ENCODE measurements around the gene BST2. TPM values are rescaled to one million over a fixed set of nuclear protein-coding genes. Genes with fewer than 3 reads are reported as not detected.

BST2 gene, protein sequence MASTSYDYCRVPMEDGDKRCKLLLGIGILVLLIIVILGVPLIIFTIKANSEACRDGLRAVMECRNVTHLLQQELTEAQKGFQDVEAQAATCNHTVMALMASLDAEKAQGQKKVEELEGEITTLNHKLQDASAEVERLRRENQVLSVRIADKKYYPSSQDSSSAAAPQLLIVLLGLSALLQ
- 1.9 and 4.0 TPM in 2 replicates for total RNA-seq

DNA sequence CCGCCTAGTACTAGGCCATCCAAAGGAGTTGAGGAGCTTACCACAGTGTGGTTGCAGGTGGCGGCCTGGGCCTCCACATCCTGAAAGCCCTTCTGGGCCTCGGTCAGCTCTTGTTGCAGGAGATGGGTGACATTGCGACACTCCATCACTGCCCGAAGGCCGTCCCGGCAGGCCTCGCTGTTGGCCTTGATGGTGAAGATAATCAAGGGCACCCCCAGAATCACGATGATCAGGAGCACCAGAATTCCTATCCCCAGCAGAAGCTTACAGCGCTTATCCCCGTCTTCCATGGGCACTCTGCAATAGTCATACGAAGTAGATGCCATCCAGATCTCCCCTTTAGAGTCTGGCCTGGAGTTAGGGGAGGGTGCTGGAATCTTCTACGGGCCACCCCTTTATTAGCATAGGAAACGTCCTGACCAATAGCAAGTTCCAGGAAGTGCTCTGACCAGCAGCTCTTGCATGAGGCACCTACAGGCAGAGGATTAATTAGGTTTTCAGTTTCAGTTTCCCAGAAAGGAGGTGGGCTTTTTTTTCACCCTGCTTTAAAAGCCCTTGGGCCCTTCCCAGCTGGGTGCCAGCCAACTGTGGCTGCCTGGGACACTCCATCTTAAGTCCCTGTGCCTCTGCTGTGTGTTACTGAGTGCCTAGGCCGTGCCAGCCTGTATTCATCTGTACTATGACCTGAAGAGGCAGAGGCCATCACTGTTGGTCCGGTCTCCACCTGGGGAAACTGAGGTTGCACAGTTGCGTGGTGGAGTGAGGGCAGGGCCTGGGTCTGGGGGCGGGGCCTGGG, at the start of gene BST2:
TSS of gene BST2 (minus strand) at position 381 of the 796 bp plus-strand sequence. CDS start at position 326, 55 bp downstream.
- peak in 1 of 2 donors; percentile 34 for DNase-seq (ENCODE audit: low read depth in 2 of 2)

DNA sequence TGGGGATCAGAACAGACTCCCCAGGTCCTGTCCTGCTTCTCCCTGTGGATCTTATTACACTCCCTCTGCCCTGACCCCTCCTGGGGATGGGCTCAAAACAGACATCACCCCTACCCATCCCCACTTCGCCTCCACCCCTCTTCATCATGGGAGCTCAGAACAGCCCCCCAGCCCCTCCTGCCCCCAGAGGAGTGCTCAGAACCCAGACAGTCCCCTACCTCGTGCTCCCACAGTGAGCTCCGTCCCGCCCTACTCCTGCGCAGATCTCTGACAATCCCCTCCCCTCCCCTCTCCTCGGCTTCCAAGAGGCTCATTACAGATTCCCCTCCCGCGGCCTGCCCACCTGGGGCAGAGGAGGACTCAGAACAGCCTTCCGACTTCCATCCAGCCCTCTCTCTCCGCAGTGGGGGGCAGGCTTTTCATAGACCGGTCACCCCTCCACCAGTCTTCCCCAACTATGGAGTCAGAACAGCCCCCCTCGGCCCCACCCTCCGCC, 49.2 kb upstream of the BST2 start:
- no peak for DNase-seq (ENCODE audit: low read depth in 2 of 2)

DNA sequence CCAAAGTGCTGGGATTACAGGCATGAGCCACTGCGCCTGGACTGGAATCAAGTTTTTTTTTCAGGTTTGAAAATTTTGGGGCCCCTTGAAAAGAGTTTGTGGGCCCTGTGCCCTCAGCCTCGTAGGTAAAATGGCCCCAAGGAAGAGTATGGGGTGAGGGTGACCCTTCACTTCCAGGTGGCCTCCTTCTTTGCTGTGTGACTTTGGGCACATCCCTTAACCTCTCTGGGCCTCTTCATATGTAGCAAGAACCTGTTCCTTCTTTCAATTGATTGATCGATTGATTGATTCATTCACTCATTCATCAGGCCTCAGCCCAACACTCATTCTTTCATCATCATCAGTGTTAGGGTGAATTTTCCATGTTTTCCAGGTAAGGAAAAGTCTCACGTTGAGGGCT, 46.4 kb upstream of the BST2 start:
- DNase-seq (ENCODE audit: low read depth in 2 of 2) = no peak

DNA sequence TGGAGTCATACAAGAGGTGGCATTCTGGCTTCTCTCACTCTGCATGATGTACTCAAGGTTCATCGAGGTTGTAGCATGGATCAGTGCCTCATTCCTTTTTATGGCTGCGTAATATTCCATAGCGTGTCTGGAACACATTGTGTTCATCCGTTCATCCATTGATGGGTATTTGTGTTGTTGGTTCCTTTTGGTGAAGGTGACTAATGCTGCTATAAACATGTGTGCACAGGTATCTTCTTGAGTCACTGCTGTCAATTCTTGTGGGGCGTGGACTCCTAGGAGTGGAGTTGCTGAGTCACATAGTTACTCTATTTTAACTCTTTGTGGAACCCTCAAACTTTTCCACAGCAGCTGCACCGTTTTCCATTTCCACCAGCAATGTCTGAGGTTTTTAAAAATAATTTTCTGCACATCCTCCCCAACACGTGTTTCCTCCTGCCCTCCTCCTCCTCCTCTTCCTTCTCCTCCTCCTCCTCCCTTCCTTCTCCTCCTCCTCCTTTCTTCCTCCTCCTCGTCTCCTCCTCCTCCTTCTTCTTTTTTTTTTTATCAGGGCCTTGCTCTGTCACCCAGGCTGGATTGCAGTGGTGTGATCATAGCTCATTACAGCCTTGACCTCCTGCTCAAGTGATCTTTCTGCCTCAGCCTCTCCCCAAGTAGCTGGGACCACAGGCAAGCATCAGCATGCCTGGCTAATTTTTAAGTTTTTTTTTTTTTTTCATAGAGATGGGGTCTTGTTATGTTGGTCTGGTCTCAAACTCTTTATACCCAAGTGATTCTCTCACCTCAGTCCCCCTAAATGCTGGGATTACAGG, 45.0 kb upstream of the BST2 start:
- DNase-seq (ENCODE audit: low read depth in 2 of 2) = no peak

DNA sequence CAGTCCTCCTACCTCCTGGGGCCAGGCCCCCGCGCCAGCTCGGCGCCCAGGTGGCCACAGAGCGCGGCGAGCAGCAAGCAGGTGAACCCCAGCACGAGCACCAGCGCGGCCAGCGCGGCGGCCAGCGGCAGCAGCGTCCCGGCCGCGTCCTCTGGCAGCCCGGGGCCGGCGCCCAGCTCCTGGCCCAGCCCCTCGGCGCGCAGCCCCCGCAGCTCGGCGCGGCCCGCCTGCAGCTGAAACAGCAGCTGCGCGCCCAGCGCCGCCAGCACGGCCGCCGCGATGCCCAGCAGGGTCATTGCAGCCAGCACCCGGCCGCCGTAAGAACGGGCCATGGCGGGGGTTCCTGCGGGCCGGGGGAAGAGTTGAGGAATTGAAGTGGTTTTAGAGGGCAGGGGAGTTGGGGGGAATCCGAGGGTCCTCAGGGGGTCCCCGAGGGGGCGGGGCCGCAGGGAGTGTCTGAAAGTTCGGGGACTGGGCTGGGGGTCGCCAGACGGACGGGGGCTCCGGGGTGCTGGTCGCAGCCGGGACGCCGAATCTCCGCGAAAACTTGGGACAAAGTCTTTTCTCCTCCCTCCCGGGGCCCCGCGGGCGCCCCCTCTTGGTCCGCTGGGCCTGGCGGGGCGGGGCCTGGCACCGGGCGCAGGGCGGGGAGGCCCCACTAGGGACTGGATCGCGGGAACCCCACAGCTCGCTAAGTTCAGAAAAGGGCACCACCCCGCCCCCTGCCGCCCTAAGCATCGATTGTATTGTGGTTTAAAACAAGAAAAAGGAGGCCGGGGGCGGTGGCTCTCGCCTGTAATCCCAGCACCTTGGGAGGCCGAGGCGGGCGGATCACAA, 42.9 kb upstream of the BST2 start, which contains the start of gene TMEM221:
TSS of gene TMEM221 (minus strand) at position 538 of the 837 bp plus-strand sequence. CDS start at position 332, 206 bp downstream.
- peak in 1 of 2 donors; percentile 19 for DNase-seq (ENCODE audit: low read depth in 2 of 2)

DNA sequence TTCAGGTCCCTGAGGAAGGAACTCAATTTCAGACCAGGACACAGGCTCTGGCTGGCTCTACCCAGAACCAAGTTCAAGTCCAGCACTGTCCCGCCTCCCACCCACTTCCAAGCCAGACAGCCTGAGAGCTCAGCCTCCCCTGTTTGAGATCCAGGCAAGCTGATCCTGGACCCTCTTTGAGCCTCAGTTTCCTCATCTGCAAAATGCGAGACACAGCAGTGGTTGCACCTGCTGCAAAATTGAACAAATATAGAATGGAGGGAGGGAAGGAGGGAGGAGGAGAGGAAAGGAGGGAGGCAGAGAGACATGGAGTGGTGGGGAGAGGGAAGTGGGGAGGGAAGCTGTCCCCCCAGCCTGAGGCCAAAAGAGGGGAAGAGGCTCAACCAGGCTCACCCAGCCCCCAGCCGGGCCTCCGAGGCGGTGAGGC, 42.3 kb upstream of the BST2 start:
- DNase-seq (ENCODE audit: low read depth in 2 of 2) = no peak

DNA sequence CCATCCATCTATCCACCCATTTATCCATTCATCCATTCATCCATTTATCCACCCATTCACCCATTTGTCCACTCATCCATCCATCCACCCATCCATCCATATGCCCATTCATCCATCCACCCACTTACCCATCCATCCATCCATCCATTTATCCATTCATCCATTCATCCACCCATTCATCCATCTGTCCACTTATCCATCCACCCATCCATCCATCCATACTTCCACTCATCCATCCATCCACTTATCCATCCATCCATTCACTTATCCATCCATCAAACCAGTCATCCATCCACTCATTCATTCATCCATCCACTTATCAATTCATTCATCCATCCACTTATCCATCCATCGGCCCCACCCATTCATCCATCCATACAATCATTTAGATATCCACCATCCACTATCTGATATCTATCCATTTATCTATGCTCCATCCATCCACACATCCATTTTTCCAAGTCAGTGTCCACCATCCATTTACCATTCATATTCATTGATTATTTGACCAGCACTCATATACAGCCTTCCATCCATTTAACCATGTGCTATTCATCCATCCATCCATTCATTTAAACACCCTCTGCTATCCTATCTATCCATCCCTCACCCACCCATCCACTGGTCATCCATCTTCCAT, 40.2 kb upstream of the BST2 start:
- no peak for DNase-seq (ENCODE audit: low read depth in 2 of 2)

DNA sequence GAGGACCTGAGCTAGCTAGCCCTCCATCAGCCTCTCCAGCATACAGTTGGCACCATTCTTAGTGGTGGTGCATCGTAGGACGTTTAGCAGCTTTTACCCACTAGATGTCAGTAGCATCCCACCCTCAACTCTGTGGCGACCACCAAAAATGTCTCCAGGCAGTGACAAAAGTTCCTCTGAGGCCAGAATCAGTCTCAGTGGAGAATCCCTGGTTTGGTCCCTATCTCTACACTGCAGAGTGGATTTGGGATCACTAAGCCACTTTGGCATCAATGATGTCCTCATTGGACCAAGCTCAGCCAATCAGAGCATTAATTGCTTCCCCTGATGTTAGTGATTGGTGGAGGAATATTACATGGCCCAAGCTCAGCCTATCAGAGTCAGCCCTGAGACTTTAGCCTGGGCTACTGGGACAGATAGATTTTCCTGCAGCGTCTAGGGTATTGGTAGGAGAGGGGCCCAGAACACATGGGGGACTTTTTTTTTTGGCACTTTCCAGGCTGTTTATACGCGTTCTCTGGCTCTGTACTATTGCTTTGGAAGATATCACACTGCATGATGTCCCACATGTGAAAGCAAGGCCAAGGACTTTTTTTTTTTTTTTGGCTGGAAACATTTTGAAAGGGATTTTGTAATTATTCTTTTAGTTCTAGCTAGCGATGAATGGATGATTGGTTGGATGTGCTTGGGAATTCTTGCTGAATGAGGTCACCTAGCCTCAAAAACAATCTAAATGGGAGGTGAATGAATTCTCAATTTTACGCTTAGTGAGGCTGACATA, 36.0 kb upstream of the BST2 start:
- DNase-seq (ENCODE audit: low read depth in 2 of 2) = peak in 1 of 2 donors; percentile 29

DNA sequence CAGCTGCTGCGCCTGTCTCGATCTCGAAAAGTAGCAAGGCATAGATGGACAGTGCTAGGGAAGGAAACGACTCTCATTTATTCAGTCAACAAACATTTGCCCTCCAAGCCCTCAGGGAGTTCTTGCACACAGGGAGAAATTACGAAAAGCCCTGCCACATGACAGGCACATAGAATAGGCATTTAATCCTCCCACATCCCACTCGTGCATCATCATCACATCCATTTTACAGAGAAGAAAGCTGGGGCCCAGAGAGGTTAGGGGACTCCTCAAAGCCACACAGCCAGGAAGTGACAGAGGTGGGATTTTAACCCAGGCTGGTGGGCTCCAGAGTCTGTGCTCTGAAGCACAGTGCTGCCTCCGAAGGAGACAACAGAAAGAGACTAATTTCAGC, 31.4 kb upstream of the BST2 start:
- DNase-seq (ENCODE audit: low read depth in 2 of 2) = no peak

DNA sequence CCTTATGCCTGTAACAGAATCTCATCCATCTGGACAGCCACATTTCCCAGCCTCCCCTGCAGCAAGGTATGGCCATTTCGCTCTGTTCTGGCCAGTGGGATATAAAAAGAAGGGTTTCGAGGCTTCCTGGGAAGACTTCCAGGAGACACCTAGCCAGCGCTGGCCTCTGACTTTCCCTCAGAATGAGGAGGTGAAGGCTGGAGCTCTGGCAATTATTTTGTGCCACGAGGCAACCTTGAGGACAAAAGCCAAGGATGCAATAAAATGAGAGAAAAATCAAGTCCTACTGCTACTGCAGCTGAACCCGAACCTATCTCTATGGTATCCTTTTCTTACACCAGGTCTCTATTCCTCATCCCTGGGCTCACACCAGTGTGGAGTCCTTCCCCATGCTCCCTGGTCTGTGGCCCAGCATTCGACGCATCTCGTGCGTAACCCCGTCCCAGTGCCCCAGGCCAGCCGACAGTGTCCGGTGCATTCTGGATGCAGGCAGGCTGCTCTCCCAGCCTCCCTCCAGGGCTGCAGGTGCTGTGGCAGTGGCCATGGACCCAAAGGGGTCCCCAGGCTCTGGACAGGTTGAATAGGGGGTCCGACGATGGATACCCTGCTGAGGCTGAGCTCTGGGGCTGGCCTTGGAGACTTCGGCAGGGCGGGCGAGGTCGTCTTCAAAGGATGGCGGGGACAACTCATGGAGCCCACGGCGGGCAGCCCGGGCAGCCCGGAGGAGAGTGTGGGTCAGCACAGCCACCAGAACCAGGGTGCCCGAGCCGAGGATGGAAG, 30.9 kb upstream of the BST2 start:
- no peak for DNase-seq (ENCODE audit: low read depth in 2 of 2)

DNA sequence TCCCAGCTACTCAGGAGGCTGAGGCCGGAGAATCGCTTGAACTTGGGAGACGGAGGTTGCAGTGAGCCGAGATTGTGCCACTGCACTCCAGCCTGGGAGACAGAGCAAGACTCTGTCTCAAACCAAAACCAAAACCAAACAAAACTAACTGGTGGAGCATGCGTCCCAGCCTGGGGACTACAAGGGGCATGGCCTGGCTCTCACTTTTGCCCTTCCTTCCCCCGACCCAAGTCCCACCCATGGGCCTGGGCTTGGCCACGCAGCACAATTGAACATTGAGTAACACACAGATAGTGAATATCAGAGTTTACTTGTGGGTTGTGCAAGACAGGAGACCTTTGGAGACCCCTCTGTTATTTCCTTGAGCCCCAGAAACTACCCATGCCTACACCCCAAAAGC, 29.8 kb upstream of the BST2 start:
- no peak for DNase-seq (ENCODE audit: low read depth in 2 of 2)

DNA sequence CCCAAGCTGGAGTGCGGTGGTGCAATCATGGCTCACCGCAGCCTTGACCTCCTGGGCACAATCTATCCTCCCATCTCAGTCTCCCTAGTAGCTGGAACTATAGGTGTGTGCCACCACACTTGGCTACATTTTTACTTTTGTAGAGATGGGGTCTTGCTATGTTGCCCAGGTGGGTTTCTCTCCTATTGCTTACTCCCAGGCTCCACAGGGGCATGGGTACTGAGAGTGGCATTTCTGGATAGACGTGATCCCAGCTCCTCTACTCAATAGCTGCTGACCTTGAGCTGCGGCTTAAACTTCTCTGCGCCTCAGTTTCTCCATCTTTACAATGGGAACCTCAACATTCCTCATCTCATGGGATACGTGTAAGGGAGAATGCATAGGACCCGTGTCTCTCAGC, 26.0 kb upstream of the BST2 start:
- DNase-seq (ENCODE audit: low read depth in 2 of 2) = no peak

DNA sequence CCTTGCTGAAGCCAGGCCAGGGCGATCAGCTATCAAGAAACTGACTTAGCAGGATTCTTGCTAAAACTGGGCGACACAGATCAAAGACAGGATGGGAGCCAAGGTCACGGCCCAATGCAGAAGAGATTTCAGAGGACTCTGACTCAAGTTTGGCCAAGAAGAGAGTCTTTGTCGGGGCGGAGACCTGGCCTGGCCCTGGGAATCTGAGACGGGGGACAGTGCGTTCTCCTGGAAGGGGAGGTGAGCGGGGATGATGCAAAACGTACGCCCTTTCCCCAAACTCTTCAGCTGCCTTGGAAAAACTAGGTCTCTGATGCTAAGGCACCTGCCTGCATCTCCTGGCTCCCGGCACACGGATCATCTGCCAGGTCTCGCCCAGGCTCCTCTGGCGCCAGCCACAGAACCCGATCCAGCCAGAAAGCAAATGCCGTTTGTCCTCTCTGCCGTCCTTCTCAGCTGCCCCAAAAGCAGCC, 24.2 kb upstream of the BST2 start:
- no peak for DNase-seq (ENCODE audit: low read depth in 2 of 2)

DNA sequence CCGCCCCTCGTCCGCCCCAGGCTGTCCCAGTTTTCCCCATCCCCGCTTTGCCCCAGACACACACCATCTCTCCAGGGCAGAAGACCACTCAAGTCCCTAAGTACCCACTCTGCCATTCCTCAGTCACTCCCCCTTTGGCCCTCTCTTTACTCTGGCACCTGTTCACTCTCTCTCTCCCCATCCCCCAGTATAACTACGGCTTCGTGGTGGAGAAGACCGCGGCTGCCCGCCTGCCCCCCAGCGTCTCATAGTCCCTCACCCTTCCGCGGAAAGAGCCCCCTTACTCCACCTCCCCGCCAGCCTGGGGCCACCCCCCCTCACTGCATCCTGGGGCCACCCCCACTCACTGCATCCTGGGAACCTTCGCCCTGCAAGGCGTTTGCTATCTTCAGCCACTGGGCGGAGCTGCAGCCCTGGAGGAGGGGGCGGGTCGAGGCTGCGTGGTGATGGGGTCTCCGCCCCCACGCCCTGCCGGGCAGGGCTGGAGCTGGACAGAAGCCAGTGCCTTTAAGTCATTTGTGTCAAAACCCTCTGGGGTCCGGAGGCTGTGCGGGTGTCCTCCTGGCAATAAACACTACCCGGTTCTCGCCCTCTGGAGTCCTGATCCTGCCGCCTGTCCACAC, 19.4 kb upstream of the BST2 start:
- DNase-seq (ENCODE audit: low read depth in 2 of 2) = peak in 1 of 2 donors; percentile 30

DNA sequence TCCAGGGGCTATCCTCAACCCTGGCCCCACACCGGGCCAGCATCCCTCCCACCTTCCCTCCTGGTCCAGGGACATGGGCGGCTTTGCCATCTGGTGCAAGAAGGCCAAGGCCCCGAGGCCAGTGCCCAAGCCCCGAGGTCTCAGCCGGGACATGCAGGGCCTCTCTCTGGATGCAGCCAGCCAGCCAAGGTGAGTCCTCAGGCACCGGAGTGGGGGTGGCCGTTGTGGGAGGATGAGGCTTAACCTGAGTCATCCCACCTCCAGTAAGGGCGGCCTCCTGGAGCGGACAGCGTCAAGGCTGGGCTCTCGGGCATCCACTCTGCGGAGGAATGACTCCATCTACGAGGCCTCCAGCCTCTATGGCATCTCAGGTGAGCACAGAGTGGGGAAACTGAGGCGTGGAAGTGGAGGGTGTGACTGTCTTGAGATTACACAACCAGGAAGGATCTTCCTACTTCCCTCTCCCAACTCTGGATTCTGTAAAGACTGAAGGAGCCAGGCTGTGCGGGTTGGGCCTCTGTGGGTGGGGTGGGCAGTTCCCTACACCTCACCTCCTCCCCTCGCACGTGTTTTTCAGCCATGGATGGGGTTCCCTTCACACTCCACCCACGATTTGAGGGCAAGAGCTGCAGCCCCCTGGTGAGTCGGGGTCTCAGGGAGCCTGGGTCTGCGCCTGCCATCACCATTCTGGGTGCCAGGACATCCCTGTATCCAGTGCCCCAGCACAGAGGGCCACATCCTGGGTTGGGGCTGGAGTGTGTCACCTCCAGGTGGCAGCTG, 18.2 kb upstream of the BST2 start:
- DNase-seq (ENCODE audit: low read depth in 2 of 2) = no peak

DNA sequence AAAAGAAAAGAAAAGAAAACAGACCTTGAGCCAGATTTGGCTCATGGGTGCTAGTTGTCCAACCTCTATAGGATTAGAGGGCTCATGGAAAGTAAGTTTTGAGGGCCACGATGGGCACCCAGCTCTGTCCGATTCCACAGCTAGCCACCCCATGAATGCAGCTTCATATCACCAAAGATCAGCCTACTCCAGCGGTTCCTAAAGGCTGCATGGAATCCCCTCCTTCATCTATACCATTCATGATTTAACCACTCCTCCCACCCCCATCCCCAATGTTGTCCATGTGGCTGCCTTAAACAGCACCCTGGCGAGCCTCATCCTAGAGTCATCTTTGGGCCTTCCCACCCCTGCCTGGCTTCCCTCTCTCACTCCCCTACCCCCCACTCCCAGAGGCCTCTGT, 16.5 kb upstream of the BST2 start:
- no peak for DNase-seq (ENCODE audit: low read depth in 2 of 2)

DNA sequence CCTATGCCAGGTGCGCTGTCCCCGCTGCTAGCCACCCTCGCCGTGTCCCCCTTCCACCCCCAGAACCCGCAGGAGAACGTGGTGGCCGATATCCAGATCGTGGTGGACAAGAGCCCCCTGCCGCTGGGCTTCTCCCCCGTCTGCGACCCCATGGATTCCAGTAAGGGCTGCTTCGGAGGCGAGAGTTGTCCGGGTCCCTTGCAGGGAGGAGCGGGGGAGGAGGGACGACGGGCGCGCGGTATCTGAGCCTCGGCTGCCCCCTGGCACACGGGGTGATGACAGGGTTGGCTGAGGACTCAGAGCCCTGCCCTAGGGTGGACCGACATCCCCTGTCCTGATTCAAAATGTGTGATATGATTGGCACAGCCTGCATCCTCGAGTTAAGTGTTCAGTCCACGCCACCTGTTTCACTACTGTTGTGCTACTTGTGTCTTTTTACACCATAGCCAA, 15.1 kb upstream of the BST2 start:
- peak in 1 of 2 donors; percentile 58 for DNase-seq (ENCODE audit: low read depth in 2 of 2)

Data from dermis microvascular lymphatic vessel endothelial cell (primary cell).